DLD1 (cell line): ENCODE data around the gene SMARCD3.

Experiments
- in situ Hi-C: cut with HindIII; loops from 2 replicates; pipeline ENCODE4 v1.10.0; 2017; ENCODE audit warnings: low sequenced_read_pairs

The SMARCD3 gene

GRCh38 chr7:151273651-151274390 is 25.3 kb upstream of the SMARCD3 start:
- in situ Hi-C loops = no loop called here

GRCh38 chr7:151272877-151273276 is 24.4 kb upstream of the SMARCD3 start:
- in situ Hi-C loops = no loop called here

GRCh38 chr7:151272405-151272804 is 23.9 kb upstream of the SMARCD3 start:
- in situ Hi-C loops = no loop called here

- in situ Hi-C loops = no loop called here
These were observed 23.3 kb upstream of the SMARCD3 start for GRCh38 chr7:151271699-151272355.

- in situ Hi-C loops = no loop called here
These were observed 21.0 kb upstream of the SMARCD3 start for GRCh38 chr7:151269511-151269910.

GRCh38 chr7:151265351-151265931 is 16.9 kb upstream of the SMARCD3 start:
- in situ Hi-C loops = no loop called here

GRCh38 chr7:151264615-151265014 is 16.1 kb upstream of the SMARCD3 start:
- in situ Hi-C loops = no loop called here

- in situ Hi-C loops = no loop called here
These were observed 13.0 kb upstream of the SMARCD3 start for GRCh38 chr7:151261529-151261928.

- in situ Hi-C loops = no loop called here
These were observed 12.4 kb upstream of the SMARCD3 start for GRCh38 chr7:151260883-151261282.

GRCh38 chr7:151260471-151260870 is 12.0 kb upstream of the SMARCD3 start:
- in situ Hi-C loops = no loop called here

GRCh38 chr7:151257990-151258389 is 9.5 kb upstream of the SMARCD3 start:
- in situ Hi-C loops = no loop called here

- in situ Hi-C loops = no loop called here
These were observed 8.0 kb upstream of the SMARCD3 start for GRCh38 chr7:151256410-151257045.

GRCh38 chr7:151255390-151255789 is 6.9 kb upstream of the SMARCD3 start:
- in situ Hi-C loops = no loop called here

GRCh38 chr7:151254851-151255250 is 6.4 kb upstream of the SMARCD3 start:
- in situ Hi-C loops = loop anchor here (5.0 kb wide), 1 partner anchor 47 kb away; no protein-coding TSS in a partner anchor

GRCh38 chr7:151254316-151254715 is 5.8 kb upstream of the SMARCD3 start:
- in situ Hi-C loops = loop anchor here (5.0 kb wide), 1 partner anchor 48 kb away; no protein-coding TSS in a partner anchor

GRCh38 chr7:151252961-151253711 is 4.6 kb upstream of the SMARCD3 start:
- in situ Hi-C loops = loop anchor here (5.0 kb wide), 1 partner anchor 49 kb away; no protein-coding TSS in a partner anchor

- in situ Hi-C loops = loop anchor here (5.0 kb wide), 1 partner anchor 50 kb away; no protein-coding TSS in a partner anchor
These were observed 4.0 kb upstream of the SMARCD3 start for GRCh38 chr7:151252561-151252835.

- in situ Hi-C loops = loop anchor here (5.0 kb wide), 1 partner anchor 50 kb away; no protein-coding TSS in a partner anchor
These were observed 3.4 kb upstream of the SMARCD3 start for GRCh38 chr7:151251689-151252560.

GRCh38 chr7:151251328-151251688 is 2.8 kb upstream of the SMARCD3 start:
- in situ Hi-C loops = loop anchor here (5.0 kb wide), 1 partner anchor 51 kb away; no protein-coding TSS in a partner anchor
